Astrocyte (in vitro differentiated cells and primary cell): ENCODE measurements around the gene USP17L28.
"Not testable (repeated sequence)": the region's sequence is repeated elsewhere in the genome, so short reads cannot be mapped to it uniquely, and the experiment has no call there.

ENCODE experiments used
- CTCF ChIP-seq: IDR thresholded peaks from 2 replicates; pipeline ENCODE4 v1.5.1; 2011; ENCODE audit warnings: low read depth, mild to moderate bottlenecking, inconsistent platforms, low read length, moderate library complexity; ENCODE audit not compliant: insufficient read depth
- EZH2 ChIP-seq: IDR thresholded peaks from 2 replicates; pipeline ENCODE4 v1.6.1; 2012; ENCODE audit warnings: mild to moderate bottlenecking, low read length, inconsistent platforms; ENCODE audit not compliant: insufficient read depth

GRCh38 chr4:9362829-9363228 lies 14.1 kb downstream of the USP17L28 start, which contains the start of gene USP17L30:
- not testable (repeated sequence) for TF ChIP-seq CTCF, EZH2
